K562 (cell line): Measurements from ENCODE around the gene TCF3. TPM values are rescaled to one million over a fixed set of nuclear protein-coding genes. Genes with fewer than 3 reads are reported as not detected.
A peak's percentile ranks its signal among the peaks of the same experiment; 100 is the strongest.

Experiments
- FOXA3 ChIP-seq, 2 experiments: fragments of 450-650 bp in 1 of 2; sonication (generic) in 1 of 2; formaldehyde crosslinking; IDR thresholded peaks in 1 of 2; conservative IDR thresholded peaks in 1 of 2; 2 replicates each; pipeline versions ENCODE4 v1.4.0 to v1.8.0; 2020 to 2022; ENCODE audit warnings: mild to moderate bottlenecking in 2 of 2, missing genetic modification reagents in 1 of 2
- L3MBTL2 ChIP-seq: fragments of 450-650 bp; IDR thresholded peaks from 2 replicates; pipeline ENCODE4 v1.6.1; 2016; ENCODE audit warnings: mild to moderate bottlenecking, moderate library complexity
- MAX ChIP-seq: sonication (generic); formaldehyde crosslinking; IDR thresholded peaks from 2 replicates; pipeline ENCODE4 v1.9.0; 2022; ENCODE audit warnings: mild to moderate bottlenecking, missing genetic modification reagents
- NUFIP1 ChIP-seq: fragments of 450-650 bp; IDR thresholded peaks from 2 replicates; pipeline ENCODE4 v1.6.1; 2018; ENCODE audit not compliant: partially characterized antibody
- PHB ChIP-seq: fragments of 250-450 bp; sonication (Bioruptor Pico); IDR thresholded peaks from 2 replicates; pipeline ENCODE4 v1.5.0; 2021
- PHF20 ChIP-seq: fragments of 450-650 bp; IDR thresholded peaks from 2 replicates; pipeline ENCODE4 v1.6.1; 2018; ENCODE audit not compliant: partially characterized antibody
- POLR2H ChIP-seq: IDR thresholded peaks from 2 replicates; pipeline ENCODE4 v1.6.1; 2016; ENCODE audit warnings: missing genetic modification characterization, low read depth, mild to moderate bottlenecking, control low read depth, missing compliant biosample characterization, moderate library complexity
- REST ChIP-seq, 2 experiments: fragments of 450-650 bp; formaldehyde crosslinking in 1 of 2; IDR thresholded peaks; 2 replicates each; pipeline versions ENCODE4 v1.4.0 to v1.6.1; 2014 to 2020; ENCODE audit warnings: mild to moderate bottlenecking in 2 of 2, borderline replicate concordance in 1 of 2, low read depth in 1 of 2
- RFX1 ChIP-seq: fragments of 450-650 bp; IDR thresholded peaks from 2 replicates; pipeline ENCODE4 v1.6.1; 2016; ENCODE audit warnings: mild to moderate bottlenecking, moderate library complexity
- SRF ChIP-seq, 2 experiments: fragments of 250-450, 450-650 bp in 1 of 2; sonication (Bioruptor Pico) in 1 of 2; sonication (generic) in 1 of 2; formaldehyde crosslinking; IDR thresholded peaks; 2 replicates each; pipeline versions ENCODE4 v1.5.0 to v1.5.1; 2020 to 2022; ENCODE audit warnings: mild to moderate bottlenecking in 1 of 2, missing genetic modification reagents in 1 of 2
- TARDBP ChIP-seq: fragments of 450-650 bp; IDR thresholded peaks from 2 replicates; pipeline ENCODE4 v1.6.1; 2016
- USF1 ChIP-seq: sonication (generic); formaldehyde crosslinking; IDR thresholded peaks from 2 replicates; pipeline ENCODE4 v1.9.0; 2022; ENCODE audit warnings: mild to moderate bottlenecking, missing genetic modification reagents
- ZNF592 ChIP-seq: fragments of 450-650 bp; IDR thresholded peaks from 2 replicates; pipeline ENCODE4 v1.6.1; 2017; ENCODE audit warnings: antibody characterized with exemption, mild to moderate bottlenecking
- polyA plus RNA-seq, 8 experiments: library from polyadenylated mRNA; depleted of rRNA in 4 of 8; stranded (reverse) in 5 of 8; unstranded in 3 of 8; fragments of >200 nt; fragmentation: Nextera tagmentation in 2 of 8; fragmentation: Illumina TruSeq in 1 of 8; extraction: Ambion mirVana in 2 of 8; extraction: Trizol in 1 of 8; gene quantifications; 2 replicates each; pipeline versions ENCODE4 v1.2.1 to v1.2.3, GENCODE V29; 2011 to 2014; ENCODE audit warnings: inconsistent platforms in 1 of 8, missing spikeins in 1 of 8
- total RNA-seq, 7 experiments: library from RNA; depleted of rRNA in 6 of 7; stranded (reverse); fragments of >200 nt in 6 of 7; fragmentation: Illumina TruSeq in 2 of 7; extraction: Trizol in 2 of 7; gene quantifications; 2 replicates each; pipeline versions ENCODE4 v1.2.1 to v1.2.3, GENCODE V29; 2011 to 2021; ENCODE audit warnings: low replicate concordance in 1 of 7

The TCF3 gene
- total and polyA plus RNA-seq, 9 of the 15 experiments (the other 6 are each of a cell fraction or from before 2014, with no cell fraction given), result 5.6 to 259 (median 84.0) TPM

GRCh38 chr19:1672769-1673644 lies 20.6 kb upstream of the TCF3 start (continued):
- no peak for TF ChIP-seq REST (IDR thresholded peaks at IDR 0.05; ENCODE audit: borderline replicate concordance)
- no peak for TF ChIP-seq REST (CRISPR knock-in tag; IDR thresholded peaks at IDR 0.05; ENCODE audit: low read depth)
- no peak for TF ChIP-seq NUFIP1
- no peak; the same call in none of the 2 replicates for TF ChIP-seq USF1 (CRISPR knock-in tag)
- TF ChIP-seq MAX (CRISPR knock-in tag), result peak; percentile 78
- TF ChIP-seq FOXA3 (CRISPR knock-in tag; conservative IDR thresholded peaks at IDR 0.05 in 1 of 2, IDR thresholded peaks at IDR 0.05 in 1 of 2), result peak in 1 of 2 experiments; percentile 53; a peak in 1 of 4 replicates
- peak; percentile 39 for TF ChIP-seq PHF20
- peak; percentile 32; the same call in 1 of the 2 replicates for TF ChIP-seq L3MBTL2
- TF ChIP-seq ZNF592, result peak; percentile 44; the same call in 1 of the 2 replicates
- no peak for TF ChIP-seq PHB
- TF ChIP-seq RFX1, result no peak
- TF ChIP-seq TARDBP, result no peak
- no peak for TF ChIP-seq SRF (CRISPR knock-in tag; IDR thresholded peaks at IDR 0.05)
- TF ChIP-seq POLR2H (tag), result no peak
